ENCODE measurements around the gene FOXM1.
"Not testable (repeated sequence)": the region's sequence is repeated elsewhere in the genome, so short reads cannot be mapped to it uniquely, and the experiment has no call there.

The FOXM1 gene

DNA sequence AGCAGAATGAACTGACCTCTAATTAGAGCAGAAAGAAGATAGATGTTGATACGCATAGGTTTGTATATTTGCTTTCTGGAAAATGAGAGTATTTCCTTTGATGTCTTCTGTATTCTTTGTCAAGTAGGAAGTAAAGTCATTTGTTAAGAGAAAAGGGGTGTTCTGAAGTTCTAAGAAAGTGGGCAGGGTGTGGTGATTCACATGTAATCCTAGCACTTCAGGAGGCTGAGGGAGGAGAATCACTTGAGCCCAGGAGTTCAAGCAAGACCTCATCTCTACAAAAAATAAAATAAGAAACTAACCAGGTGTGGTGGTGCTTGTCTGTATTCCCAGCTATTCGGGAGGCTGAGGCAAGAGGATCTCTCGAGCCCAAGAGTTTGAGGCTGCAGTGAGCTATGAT is 2.9 kb upstream of the FOXM1 start:
- no peak for DNase-seq

- peak; percentile 59 for DNase-seq
These were observed 1.2 kb upstream of the FOXM1 start for GRCh38 chr12:2877953-2878732.

DNA sequence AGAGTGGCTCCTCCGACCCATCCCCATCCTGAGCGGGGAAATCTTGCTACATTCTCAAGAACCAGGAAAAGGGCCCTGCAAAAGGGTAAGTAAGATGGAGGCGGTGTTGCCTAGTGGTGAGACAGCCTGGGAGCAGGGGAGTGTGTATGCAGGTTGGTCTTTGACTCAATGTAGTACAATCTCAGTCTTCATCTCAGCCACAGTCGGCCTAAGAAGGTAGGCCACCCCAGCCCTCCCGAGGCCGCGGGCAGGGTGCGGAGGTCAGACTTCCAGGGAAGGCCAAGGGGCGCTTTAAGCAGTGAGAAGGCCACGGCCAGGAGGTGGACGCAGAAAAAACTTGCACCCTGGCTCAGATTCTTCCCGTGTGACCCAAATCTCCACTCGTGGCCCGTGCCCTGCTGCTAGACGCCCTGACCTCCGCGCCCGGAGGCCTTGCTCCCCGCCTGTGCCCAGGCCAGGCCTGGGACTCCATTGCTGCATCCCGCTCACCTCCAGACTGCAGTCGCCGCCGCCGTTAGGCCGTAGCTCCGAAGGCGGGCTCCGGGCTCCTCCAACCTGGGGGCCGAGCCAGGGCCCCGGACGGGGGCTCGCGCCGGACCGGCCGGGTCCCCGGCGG is 435 bp downstream of the FOXM1 start:
- DNase-seq, result no peak

DNA sequence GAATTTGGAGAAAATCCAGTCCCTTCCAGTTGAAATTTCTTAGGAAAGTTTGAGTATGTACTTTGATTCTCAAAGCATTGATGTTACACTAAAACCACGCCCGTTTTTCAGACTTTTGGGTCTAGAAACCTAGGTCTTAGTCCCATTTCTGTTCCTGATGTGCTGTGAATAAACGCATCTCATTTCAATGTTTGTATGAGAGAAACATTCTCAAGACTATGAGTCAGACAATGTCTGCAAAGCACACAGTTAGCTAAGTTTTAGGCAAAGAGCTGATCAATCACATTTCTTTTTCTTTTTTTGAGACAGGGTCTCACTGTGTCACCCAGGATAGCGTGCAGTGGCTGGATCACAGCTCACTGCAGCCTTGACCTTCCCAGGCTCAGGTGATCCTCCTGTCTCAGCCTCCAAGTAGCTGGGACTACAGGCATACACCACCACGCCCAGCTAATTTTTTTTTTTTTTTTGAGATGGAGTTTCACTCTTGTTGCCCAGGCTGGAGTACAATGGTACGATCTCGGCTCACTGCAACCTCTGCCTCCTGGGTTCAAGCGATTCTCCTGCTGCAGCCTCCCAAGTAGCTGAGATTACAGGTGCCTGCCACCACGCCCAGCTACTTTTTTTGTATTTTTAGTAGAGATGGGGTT is 7.9 kb downstream of the FOXM1 start:
- DNase-seq, result not testable (repeated sequence)

DNA sequence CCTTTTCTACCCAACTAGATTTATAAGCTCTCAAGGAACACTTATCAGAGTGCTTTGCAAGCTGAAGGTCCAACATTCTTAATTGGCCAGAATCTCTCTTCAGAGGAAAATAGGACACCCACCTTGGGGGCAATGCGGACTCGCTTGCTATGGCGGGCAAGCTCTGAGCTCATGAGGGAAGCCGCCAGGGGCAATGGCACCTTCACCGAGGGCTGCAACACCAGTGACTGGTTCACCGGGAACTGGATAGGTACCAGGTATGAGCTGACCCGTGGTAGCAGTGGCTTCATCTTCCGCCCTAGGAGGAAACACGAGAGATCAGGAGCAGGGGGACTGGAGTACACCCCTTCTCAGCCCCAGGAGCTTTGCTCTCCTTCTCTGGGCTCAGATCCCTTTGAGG is 12.8 kb downstream of the FOXM1 start:
- no peak for DNase-seq

GRCh38 chr12:2863402-2863801 is 13.6 kb downstream of the FOXM1 start:
- DNase-seq, result not testable (repeated sequence)

GRCh38 chr12:2862876-2863275 is 14.1 kb downstream of the FOXM1 start:
- no peak for DNase-seq

DNA sequence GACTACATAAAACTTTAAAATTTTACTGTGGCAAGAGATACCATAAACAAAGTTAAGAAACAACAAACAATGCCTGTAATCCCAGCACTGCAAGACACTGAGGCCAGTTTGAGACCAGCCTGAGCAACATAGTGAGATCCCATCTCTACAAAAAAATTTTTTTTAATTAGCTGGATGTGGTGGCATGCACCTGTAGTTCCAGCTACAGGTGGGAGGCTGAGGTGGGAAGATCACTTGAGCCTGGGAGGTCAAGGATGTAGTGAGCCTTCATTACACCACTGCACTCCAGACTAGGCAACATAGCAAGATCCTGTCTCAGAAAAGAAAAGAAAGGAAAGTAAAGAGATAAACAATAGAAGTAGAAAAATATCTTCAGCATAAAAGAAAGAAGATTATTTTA is 16.8 kb downstream of the FOXM1 start:
- DNase-seq, result no peak

- no peak for DNase-seq
These were observed 18.0 kb downstream of the FOXM1 start for GRCh38 chr12:2858944-2859421.

GRCh38 chr12:2858334-2858733 is 18.6 kb downstream of the FOXM1 start:
- DNase-seq, result no peak

DNA sequence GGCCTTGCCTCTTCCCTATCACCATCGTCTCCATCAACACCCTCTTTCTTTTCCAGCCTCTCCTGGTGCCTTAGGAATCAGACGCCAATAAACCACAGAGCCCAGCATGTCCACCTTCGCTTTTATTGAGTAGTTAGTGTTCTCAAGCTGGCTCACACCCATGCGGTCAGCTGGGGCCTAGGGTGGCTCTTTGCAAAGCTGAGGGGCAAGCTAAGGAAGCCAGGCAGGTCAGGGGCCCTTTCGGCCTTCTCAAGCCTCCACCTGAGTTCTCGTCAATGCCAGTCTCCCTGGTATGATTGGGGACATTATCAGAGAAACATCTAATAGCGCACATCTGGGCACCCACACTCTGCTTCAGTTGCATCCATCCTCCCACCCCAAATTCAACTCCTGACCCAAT is 19.4 kb downstream of the FOXM1 start:
- no peak for DNase-seq

GRCh38 chr12:2857021-2857431 is 19.9 kb downstream of the FOXM1 start, which contains the start of gene TEX52:
TSS of gene TEX52 (minus strand) at chr12:2857039. CDS start at chr12:2857026, 13 bp downstream.
- peak; percentile 80 for DNase-seq

GRCh38 chr12:2856051-2856450 is 20.9 kb downstream of the FOXM1 start:
- DNase-seq, result no peak

DNA sequence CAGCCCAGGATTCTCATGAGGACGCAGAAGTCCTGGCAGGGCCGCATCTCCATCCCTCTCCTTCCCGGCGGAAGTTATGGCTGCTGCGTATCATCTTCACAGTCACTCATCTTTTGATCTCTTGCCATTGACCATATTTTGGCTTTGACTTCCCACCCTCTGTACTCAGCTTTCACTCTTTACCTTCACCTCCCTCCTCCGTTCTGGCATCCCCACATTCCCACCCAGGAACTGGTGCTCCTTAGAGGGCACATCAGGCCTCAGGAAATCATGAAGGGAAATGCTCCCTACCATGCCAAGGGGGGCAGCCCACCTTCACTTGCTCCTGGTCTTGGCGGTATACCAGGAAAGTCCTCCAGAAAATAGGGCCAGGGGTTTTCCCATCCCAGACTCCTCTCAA is 21.4 kb downstream of the FOXM1 start:
- DNase-seq, result no peak

- no peak for DNase-seq
These were observed 22.1 kb downstream of the FOXM1 start for GRCh38 chr12:2854669-2855453.

DNA sequence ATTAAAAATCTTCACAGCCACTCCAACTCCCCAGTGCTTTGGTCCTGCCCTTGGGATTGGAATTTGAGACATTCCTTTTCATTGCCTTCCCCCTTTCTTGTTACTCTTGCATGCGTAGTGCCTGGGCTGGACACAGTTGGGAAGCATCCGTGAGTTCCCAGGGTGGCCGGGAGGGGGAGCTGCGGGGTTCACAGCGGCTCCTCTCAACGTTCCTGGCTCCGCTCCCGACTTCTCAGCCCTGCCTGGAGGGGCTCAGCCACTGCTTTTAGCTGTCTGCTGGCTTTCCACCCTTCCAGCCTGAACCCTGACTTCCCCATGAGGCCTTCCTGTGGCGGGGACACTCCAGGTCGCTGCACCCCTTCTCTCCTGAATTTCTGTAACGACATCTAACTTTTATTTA is 23.3 kb downstream of the FOXM1 start:
- DNase-seq, result peak; percentile 27

GRCh38 chr12:2851931-2852330 is 25.0 kb downstream of the FOXM1 start:
- no peak for DNase-seq

DNA sequence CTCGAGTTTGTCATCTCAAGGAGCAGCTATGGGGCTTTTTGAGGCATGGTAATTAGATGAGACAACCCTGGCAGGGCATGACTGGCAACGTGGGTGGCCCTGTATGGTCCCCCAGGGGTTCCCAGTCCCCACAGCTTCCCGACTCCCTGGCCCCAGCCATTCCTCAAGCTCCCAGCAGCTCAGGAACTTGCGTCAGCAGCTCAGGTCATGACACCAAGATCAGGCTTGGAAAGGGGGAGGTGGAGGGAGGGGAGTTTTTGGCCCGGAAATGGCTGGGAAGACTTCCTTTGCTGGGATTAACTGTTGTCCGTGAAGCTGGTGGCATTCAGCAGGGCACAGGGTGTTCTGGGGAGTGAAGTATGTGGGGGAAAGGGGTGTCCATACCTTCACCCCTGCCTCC is 31.7 kb downstream of the FOXM1 start:
- DNase-seq, result no peak

DNA sequence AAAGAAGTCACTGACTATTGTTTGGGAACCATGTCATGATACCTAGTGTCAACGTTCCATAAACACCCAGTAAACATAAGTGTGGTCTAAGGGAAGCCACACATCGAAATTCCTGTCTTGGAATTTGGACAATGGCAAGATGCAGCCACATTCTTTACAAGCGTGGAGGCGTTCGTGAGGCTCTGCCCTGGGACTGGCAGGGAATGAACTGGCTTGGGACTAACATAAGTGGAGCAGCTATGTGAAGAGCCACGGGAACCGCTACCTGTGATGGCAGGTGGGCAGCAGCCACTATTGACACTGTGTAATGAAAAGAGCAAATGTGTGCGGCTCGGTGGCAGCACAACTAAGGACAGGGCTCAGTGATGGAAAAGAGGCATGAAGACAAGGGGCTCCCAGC is 32.2 kb downstream of the FOXM1 start:
- no peak for DNase-seq

DNA sequence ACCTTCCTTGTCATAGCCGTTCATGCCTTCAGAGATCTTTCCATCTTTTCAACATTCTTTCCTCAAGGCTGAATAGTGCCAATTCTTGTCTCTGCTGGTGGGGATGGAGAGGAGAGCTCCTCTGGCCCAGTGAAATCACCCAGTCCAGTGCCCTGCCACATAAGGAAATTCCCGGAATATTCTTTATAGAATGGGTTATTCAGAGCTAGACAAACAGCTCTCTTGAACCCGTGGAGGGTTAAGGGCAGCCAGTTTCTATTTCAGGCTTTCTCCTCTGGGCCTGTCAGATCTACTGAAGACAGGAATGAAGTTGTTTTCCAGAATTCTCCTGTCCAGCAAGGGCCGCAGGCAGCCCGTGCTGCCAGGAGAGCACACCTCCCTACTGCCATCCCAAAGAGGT is 34.0 kb downstream of the FOXM1 start:
- no peak for DNase-seq

DNA sequence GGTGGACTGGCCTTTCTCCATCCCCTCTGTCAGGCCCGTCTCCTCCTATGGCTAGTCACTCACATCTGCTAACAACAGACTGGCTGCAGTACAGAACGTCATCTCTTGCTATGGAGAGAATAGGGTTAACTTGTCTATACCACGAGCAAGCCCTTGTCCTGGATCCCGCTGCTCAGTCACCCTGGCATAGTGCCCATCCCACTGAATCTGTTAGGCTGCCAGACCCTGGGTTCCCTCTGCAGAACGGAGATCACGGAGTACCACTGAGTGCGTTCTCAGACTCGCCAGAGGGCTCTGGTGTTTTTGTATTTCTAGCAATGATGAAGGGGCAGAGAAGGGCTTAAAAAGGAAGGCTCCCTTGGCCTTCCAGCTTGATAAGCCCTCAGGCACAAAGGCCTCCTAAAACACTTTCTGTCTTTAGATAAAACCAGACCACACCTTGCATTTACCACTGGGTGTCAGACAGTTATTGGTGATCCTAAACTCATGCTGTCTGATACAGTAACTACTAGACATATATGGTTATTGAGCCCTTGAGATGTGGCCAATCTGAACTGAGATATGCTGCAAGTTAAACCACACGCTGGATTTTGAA is 35.8 kb downstream of the FOXM1 start:
- DNase-seq, result no peak

- no peak for DNase-seq
These were observed 40.4 kb downstream of the FOXM1 start for GRCh38 chr12:2836574-2836973.

All from NCI-H510A (cell line).